ENCODE data around the gene HECTD4. TPM values are rescaled to one million over a fixed set of nuclear protein-coding genes. Genes with fewer than 3 reads are reported as not detected.

Gene HECTD4
- total and polyA plus RNA-seq, 4 donors: 4.3 to 80.1 (median 25.5) TPM

- no peaks in the 10 kb centered on the region for H3K27me3 ChIP-seq (ENCODE audit: control insufficient read depth in 4 of 4, insufficient read depth in 4 of 4, low read length in 3 of 4)
- H3K36me3 ChIP-seq (ENCODE audit: control insufficient read depth in 4 of 4, insufficient read depth in 3 of 4, low read depth in 1 of 4, low read length in 3 of 4): peaks cover 15 to 51% (median 29%) of the 10 kb centered on the region in 4 donors
- DNase-seq (ENCODE audit: low spot score): no peak
- WGBS: 97% methylated on average over 13 of the region's 13 CpGs
- H3K4me3 ChIP-seq (ENCODE audit: low read depth in 1 of 3, low read length in 3 of 3): no peak overlapping the region
- H3K9me3 ChIP-seq (ENCODE audit: control insufficient read depth in 4 of 4, low read length in 3 of 4): no peaks in the 10 kb centered on the region
- H3K27ac ChIP-seq (ENCODE audit: low read depth in 1 of 2, low read length in 2 of 2): no peak overlapping the region
- H3K4me1 ChIP-seq (ENCODE audit: control insufficient read depth in 4 of 4, insufficient read depth in 4 of 4, low read length in 3 of 4): no peaks in the 10 kb centered on the region
- H3K9ac ChIP-seq (ENCODE audit: low read depth in 1 of 2, low read length in 2 of 2): no peak overlapping the region
- no peak for TF ChIP-seq NR2F2 (IDR thresholded peaks at IDR 0.05)
- no peak for TF ChIP-seq GABPA (IDR thresholded peaks at IDR 0.05 in 1 of 2, conservative IDR thresholded peaks at IDR 0.05 in 1 of 2)
- TF ChIP-seq MAX (IDR thresholded peaks at IDR 0.05): no peak
- TF ChIP-seq REST (IDR thresholded peaks at IDR 0.05): no peak
- no peak for TF ChIP-seq RAD21 (IDR thresholded peaks at IDR 0.05)
- no peak for TF ChIP-seq TAF1 (conservative IDR thresholded peaks at IDR 0.05)
These were observed 189.8 kb downstream of the HECTD4 start for GRCh38 chr12:112192475-112192874.

- H3K4me1 ChIP-seq (ENCODE audit: control insufficient read depth in 4 of 4, insufficient read depth in 4 of 4, low read length in 3 of 4): no peaks in the 10 kb centered on the region
- TF ChIP-seq FOXA2 (IDR thresholded peaks at IDR 0.05) (no peak), GABPA (IDR thresholded peaks at IDR 0.05 in 1 of 2, conservative IDR thresholded peaks at IDR 0.05 in 1 of 2) (no peak)
- no peak overlapping the region for H3K27ac ChIP-seq (ENCODE audit: low read depth in 1 of 2, low read length in 2 of 2)
- H3K27me3 ChIP-seq (ENCODE audit: control insufficient read depth in 4 of 4, insufficient read depth in 4 of 4, low read length in 3 of 4): no peaks in the 10 kb centered on the region
- no peak for DNase-seq (ENCODE audit: low spot score)
- no peaks in the 10 kb centered on the region for H3K9me3 ChIP-seq (ENCODE audit: control insufficient read depth in 4 of 4, low read length in 3 of 4)
- peaks cover 15 to 51% (median 28%) of the 10 kb centered on the region in 4 donors for H3K36me3 ChIP-seq (ENCODE audit: control insufficient read depth in 4 of 4, insufficient read depth in 3 of 4, low read depth in 1 of 4, low read length in 3 of 4)
- 75% methylated on average over 4 of the region's 4 CpGs for WGBS
- H3K4me3 ChIP-seq (ENCODE audit: low read depth in 1 of 3, low read length in 3 of 3): no peak overlapping the region
- H3K9ac ChIP-seq (ENCODE audit: low read depth in 1 of 2, low read length in 2 of 2): no peak overlapping the region
These were observed 190.3 kb downstream of the HECTD4 start for GRCh38 chr12:112191840-112192321.

GRCh38 chr12:112191201-112191600 lies 191.0 kb downstream of the HECTD4 start:
- H3K27ac ChIP-seq (ENCODE audit: low read depth in 1 of 2, low read length in 2 of 2): no peak overlapping the region
- peaks cover 15 to 51% (median 28%) of the 10 kb centered on the region in 4 donors for H3K36me3 ChIP-seq (ENCODE audit: control insufficient read depth in 4 of 4, insufficient read depth in 3 of 4, low read depth in 1 of 4, low read length in 3 of 4)
- TF ChIP-seq TAF1 (conservative IDR thresholded peaks at IDR 0.05) (no peak), SP1 (IDR thresholded peaks at IDR 0.05) (no peak), YY1 (IDR thresholded peaks at IDR 0.05) (no peak), CTCF (IDR thresholded peaks at IDR 0.05; ENCODE audit: low read depth, low read length, missing input control) (no peak), FOXA1 (IDR thresholded peaks at IDR 0.05) (no peak)
- DNase-seq (ENCODE audit: low spot score): no peak
- H3K9ac ChIP-seq (ENCODE audit: low read depth in 1 of 2, low read length in 2 of 2): no peak overlapping the region
- no peaks in the 10 kb centered on the region for H3K4me1 ChIP-seq (ENCODE audit: control insufficient read depth in 4 of 4, insufficient read depth in 4 of 4, low read length in 3 of 4)
- no peak overlapping the region for H3K4me3 ChIP-seq (ENCODE audit: low read depth in 1 of 3, low read length in 3 of 3)
- no peaks in the 10 kb centered on the region for H3K27me3 ChIP-seq (ENCODE audit: control insufficient read depth in 4 of 4, insufficient read depth in 4 of 4, low read length in 3 of 4)
- H3K9me3 ChIP-seq (ENCODE audit: control insufficient read depth in 4 of 4, low read length in 3 of 4): no peaks in the 10 kb centered on the region
- 86% methylated on average over 2 of the region's 2 CpGs for WGBS

All from liver (tissue), 9 donors.